SJCRH30 (cell line): ENCODE results near the gene DGKE. TPM values are rescaled to one million over a fixed set of nuclear protein-coding genes. Genes with fewer than 3 reads are reported as not detected.

Source experiments
- DNase-seq, 2 experiments: peaks; one replicate each; pipeline ENCODE4 v3.0.0-alpha.2; 2015 to 2020
- H3K27ac ChIP-seq: fragments of 250-450 bp; sonication (Bioruptor Pico); 2 replicates; pipeline ENCODE4 v1.5.1; 2020; ENCODE audit warnings: mild to moderate bottlenecking, moderate library complexity
- H3K27me3 ChIP-seq: fragments of 250-450 bp; sonication (Bioruptor Pico); 2 replicates; pipeline ENCODE4 v1.5.1; 2020; ENCODE audit warnings: mild to moderate bottlenecking, moderate library complexity
- H3K36me3 ChIP-seq: fragments of 250-450 bp; sonication (Bioruptor Pico); 2 replicates; pipeline ENCODE4 v1.5.1; 2020; ENCODE audit warnings: mild to moderate bottlenecking, moderate library complexity
- H3K4me1 ChIP-seq: fragments of 250-450 bp; sonication (Bioruptor Pico); 2 replicates; pipeline ENCODE4 v1.5.1; 2020; ENCODE audit warnings: mild to moderate bottlenecking, moderate library complexity
- H3K4me3 ChIP-seq: fragments of 250-450 bp; sonication (Bioruptor Pico); 2 replicates; pipeline ENCODE4 v1.5.1; 2020; ENCODE audit warnings: mild to moderate bottlenecking, moderate library complexity
- H3K9me3 ChIP-seq: fragments of 250-450 bp; sonication (Bioruptor Pico); replicated peaks from 2 replicates; pipeline ENCODE4 v1.5.1; 2020; ENCODE audit warnings: mild to moderate bottlenecking, moderate library complexity
- total RNA-seq: library from RNA; depleted of rRNA; stranded (reverse); fragments of >200 nt; shearing (Covaris generic); gene quantifications from 2 replicates; pipeline ENCODE4 v1.2.3, GENCODE V29; 2014

The DGKE gene
- total RNA-seq, 1 experiment from 2014 or later: 12.2 TPM

- H3K9me3 ChIP-seq: no peaks in the 10 kb centered on the region
- peaks cover 16% of the 10 kb centered on the region; the same call in 1 of the 2 replicates for H3K36me3 ChIP-seq
- no peak overlapping the region for H3K27ac ChIP-seq
- no peak for DNase-seq
- no peaks in the 10 kb centered on the region for H3K4me1 ChIP-seq
- no peak overlapping the region for H3K4me3 ChIP-seq
- H3K27me3 ChIP-seq: no peaks in the 10 kb centered on the region
Measured at GRCh38 chr17:56850591-56850990, 16.6 kb downstream of the DGKE start.

GRCh38 chr17:56851008-56851407 lies 17.1 kb downstream of the DGKE start:
- Histone ChIP-seq H3K27ac (no peak overlapping the region), H3K27me3 (no peaks in the 10 kb centered on the region), H3K4me3 (no peak overlapping the region), H3K4me1 (no peaks in the 10 kb centered on the region), H3K36me3 (peaks cover 13% of the 10 kb centered on the region; the same call in 1 of the 2 replicates), H3K9me3 (no peaks in the 10 kb centered on the region)
- DNase-seq: no peak

GRCh38 chr17:56861899-56862298 lies 27.9 kb downstream of the DGKE start:
- Histone ChIP-seq H3K36me3 (peaks cover 20% of the 10 kb centered on the region), H3K27me3 (no peaks in the 10 kb centered on the region), H3K27ac (no peak overlapping the region), H3K4me3 (no peak overlapping the region), H3K4me1 (no peaks in the 10 kb centered on the region), H3K9me3 (no peaks in the 10 kb centered on the region)
- DNase-seq: no peak

GRCh38 chr17:56863974-56864373 lies 30.0 kb downstream of the DGKE start:
- no peak overlapping the region for H3K4me3 ChIP-seq
- no peaks in the 10 kb centered on the region for H3K4me1 ChIP-seq
- H3K27ac ChIP-seq: no peak overlapping the region
- H3K36me3 ChIP-seq: peaks cover 16% of the 10 kb centered on the region
- no peaks in the 10 kb centered on the region for H3K9me3 ChIP-seq
- H3K27me3 ChIP-seq: no peaks in the 10 kb centered on the region
- no peak for DNase-seq

- no peak for DNase-seq
- Histone ChIP-seq H3K4me1 (no peaks in the 10 kb centered on the region), H3K9me3 (no peaks in the 10 kb centered on the region), H3K4me3 (no peak overlapping the region), H3K27me3 (no peaks in the 10 kb centered on the region), H3K36me3 (peaks cover 16% of the 10 kb centered on the region), H3K27ac (no peak overlapping the region)
Measured at GRCh38 chr17:56866076-56866475, 32.1 kb downstream of the DGKE start.

- no peak for DNase-seq
- H3K4me1 ChIP-seq: no peaks in the 10 kb centered on the region
- no peaks in the 10 kb centered on the region for H3K27me3 ChIP-seq
- H3K27ac ChIP-seq: no peak overlapping the region
- no peaks in the 10 kb centered on the region for H3K9me3 ChIP-seq
- H3K36me3 ChIP-seq: peaks cover 16% of the 10 kb centered on the region
- H3K4me3 ChIP-seq: no peak overlapping the region
Measured at GRCh38 chr17:56866496-56866895, 32.5 kb downstream of the DGKE start.

- DNase-seq: no peak
- Histone ChIP-seq H3K27me3 (no peaks in the 10 kb centered on the region), H3K36me3 (peaks cover 11% of the 10 kb centered on the region), H3K9me3 (no peaks in the 10 kb centered on the region), H3K4me3 (no peak overlapping the region), H3K27ac (no peak overlapping the region), H3K4me1 (no peaks in the 10 kb centered on the region)
Measured at GRCh38 chr17:56867948-56868376, 34.0 kb downstream of the DGKE start.

GRCh38 chr17:56868716-56869115 lies 34.8 kb downstream of the DGKE start:
- Histone ChIP-seq H3K4me1 (no peaks in the 10 kb centered on the region), H3K36me3 (peaks cover 4% of the 10 kb centered on the region), H3K27me3 (no peaks in the 10 kb centered on the region), H3K9me3 (no peaks in the 10 kb centered on the region), H3K27ac (no peak overlapping the region), H3K4me3 (no peak overlapping the region)
- DNase-seq: no peak

GRCh38 chr17:56870081-56870651 lies 36.2 kb downstream of the DGKE start:
- no peaks in the 10 kb centered on the region for H3K4me1 ChIP-seq
- no peak overlapping the region for H3K4me3 ChIP-seq
- H3K27me3 ChIP-seq: no peaks in the 10 kb centered on the region
- H3K27ac ChIP-seq: no peak overlapping the region
- H3K36me3 ChIP-seq: no peaks in the 10 kb centered on the region
- no peak for DNase-seq
- no peaks in the 10 kb centered on the region for H3K9me3 ChIP-seq

- Histone ChIP-seq H3K4me3 (no peak overlapping the region), H3K9me3 (no peaks in the 10 kb centered on the region), H3K27ac (no peak overlapping the region), H3K36me3 (no peaks in the 10 kb centered on the region), H3K4me1 (no peaks in the 10 kb centered on the region), H3K27me3 (no peaks in the 10 kb centered on the region)
- DNase-seq: no peak
Measured at GRCh38 chr17:56876766-56877179, 42.8 kb downstream of the DGKE start.

- H3K4me1 ChIP-seq: no peaks in the 10 kb centered on the region
- DNase-seq: no peak
- H3K27ac ChIP-seq: no peak overlapping the region
- no peaks in the 10 kb centered on the region for H3K36me3 ChIP-seq
- no peaks in the 10 kb centered on the region for H3K9me3 ChIP-seq
- no peak overlapping the region for H3K4me3 ChIP-seq
- H3K27me3 ChIP-seq: no peaks in the 10 kb centered on the region
Measured at GRCh38 chr17:56879280-56879679, 45.3 kb downstream of the DGKE start.

- H3K36me3 ChIP-seq: no peaks in the 10 kb centered on the region
- no peaks in the 10 kb centered on the region for H3K9me3 ChIP-seq
- no peak overlapping the region for H3K4me3 ChIP-seq
- no peaks in the 10 kb centered on the region for H3K4me1 ChIP-seq
- no peak overlapping the region for H3K27ac ChIP-seq
- no peak for DNase-seq
- no peaks in the 10 kb centered on the region for H3K27me3 ChIP-seq
Measured at GRCh38 chr17:56880133-56880532, 46.2 kb downstream of the DGKE start.

GRCh38 chr17:56880571-56880970 lies 46.6 kb downstream of the DGKE start:
- H3K4me3 ChIP-seq: no peak overlapping the region
- no peaks in the 10 kb centered on the region for H3K27me3 ChIP-seq
- no peak for DNase-seq
- H3K36me3 ChIP-seq: no peaks in the 10 kb centered on the region
- no peak overlapping the region for H3K27ac ChIP-seq
- H3K9me3 ChIP-seq: no peaks in the 10 kb centered on the region
- H3K4me1 ChIP-seq: no peaks in the 10 kb centered on the region

GRCh38 chr17:56881685-56882295 lies 47.8 kb downstream of the DGKE start:
- Histone ChIP-seq H3K4me1 (no peaks in the 10 kb centered on the region), H3K27ac (no peak overlapping the region), H3K36me3 (no peaks in the 10 kb centered on the region), H3K9me3 (no peaks in the 10 kb centered on the region), H3K27me3 (no peaks in the 10 kb centered on the region), H3K4me3 (no peak overlapping the region)
- DNase-seq: no peak

GRCh38 chr17:56883616-56884015 lies 49.7 kb downstream of the DGKE start:
- H3K27ac ChIP-seq: no peak overlapping the region
- H3K27me3 ChIP-seq: no peaks in the 10 kb centered on the region
- no peak for DNase-seq
- H3K4me3 ChIP-seq: no peak overlapping the region
- H3K9me3 ChIP-seq: no peaks in the 10 kb centered on the region
- no peaks in the 10 kb centered on the region for H3K4me1 ChIP-seq
- no peaks in the 10 kb centered on the region for H3K36me3 ChIP-seq
